Activated T-cell treated with anti-CD3 and anti-CD28 coated beads, Interleukin-2, amount 50 U/mL, for 1 hour (primary cell): ENCODE results near the gene RNU5B-1.
"Not testable (repeated sequence)": the region's sequence is repeated elsewhere in the genome, so short reads cannot be mapped to it uniquely, and the experiment has no call there.

Experiments
- DNase-seq: peaks from one replicate; pipeline ENCODE4 v3.0.0-alpha.2; 2020

Gene RNU5B-1

DNA sequence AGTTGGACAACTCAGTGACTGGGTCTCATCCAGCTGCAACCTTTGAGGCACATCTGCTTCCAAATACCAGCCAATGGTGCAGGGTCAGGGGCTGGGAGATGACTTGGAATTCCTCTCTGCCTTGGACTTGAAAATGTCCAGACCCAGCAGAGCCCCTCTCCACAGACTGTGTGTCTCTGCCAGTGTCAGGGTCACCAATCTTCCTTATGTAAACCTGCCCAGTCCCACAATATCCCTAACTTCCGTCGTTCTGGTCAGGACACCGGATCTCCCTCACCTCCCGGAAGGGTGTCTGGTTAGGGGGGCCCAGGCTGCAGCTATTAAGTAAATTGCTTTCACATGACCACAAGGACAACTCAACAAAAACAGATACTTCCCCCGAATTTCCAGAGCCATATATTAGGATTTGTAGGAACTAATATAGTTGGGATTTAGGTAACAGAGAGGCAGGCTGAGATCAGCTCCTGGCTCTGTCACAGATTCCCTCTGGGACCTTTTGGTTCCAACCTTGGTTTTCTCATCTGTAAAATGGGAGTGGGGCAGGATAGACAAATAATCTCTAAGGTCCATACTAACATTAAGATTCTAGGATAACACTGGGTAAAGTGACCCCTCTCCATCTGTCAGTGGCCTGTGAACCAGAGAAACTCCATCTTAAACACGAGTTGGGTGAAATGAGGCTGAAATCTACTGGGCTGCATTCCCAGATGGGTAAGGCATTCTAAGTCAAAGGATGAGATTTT lies 42.5 kb downstream of the RNU5B-1 start:
- no peak for DNase-seq

DNA sequence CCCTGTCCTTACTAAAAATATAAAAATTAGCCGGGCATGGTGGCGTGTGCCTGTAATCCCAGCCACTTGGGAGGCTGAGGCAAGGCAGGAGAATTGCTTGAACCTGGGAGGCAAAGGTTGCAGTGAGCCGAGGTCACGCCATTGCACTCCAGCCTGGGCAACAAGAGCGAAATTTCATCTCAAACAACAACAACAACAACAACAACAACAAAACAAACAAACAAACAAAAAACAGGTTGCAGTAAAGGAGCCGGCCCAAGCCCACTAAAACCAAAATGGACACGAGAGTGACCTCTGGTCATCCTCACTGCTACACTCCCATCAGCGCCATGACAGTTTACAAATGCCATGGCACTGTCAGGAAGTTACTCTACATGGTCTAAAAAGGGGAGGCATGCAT lies 43.3 kb downstream of the RNU5B-1 start:
- not testable (repeated sequence) for DNase-seq

GRCh38 chr15:65349338-65349737 lies 44.9 kb downstream of the RNU5B-1 start:
- no peak for DNase-seq

GRCh38 chr15:65351972-65352371 lies 47.5 kb downstream of the RNU5B-1 start:
- DNase-seq, result not testable (repeated sequence)
